IMR-90 (cell line): ENCODE data around the gene SLC25A22. TPM values are rescaled to one million over a fixed set of nuclear protein-coding genes. Genes with fewer than 3 reads are reported as not detected.

Experiments
- ATAC-seq: fragments of 200-7000 bp; cut with Tn5 transposase; 2 replicates; pipeline ENCODE4 v1.9.1; 2020; ENCODE audit warnings: low read depth, mild to moderate bottlenecking, moderate library complexity
- BruUV-seq: library from RNA; stranded (reverse); fragments of 400-500 nt; replicated peaks from 2 replicates; lab custom pipeline; 2021; lab: Mats Ljungman, UMichigan
- CTCF ChIA-PET: fragments of 300-600 bp; formaldehyde crosslinking; extraction: SDS; loops from one replicate; lab custom pipeline; 2021; ENCODE audit warnings: antibody characterized with exemption; lab: Yijun Ruan, JAX
- POLR2A ChIA-PET: fragments of 300-600 bp; sonication (Branson Sonifier 250); formaldehyde crosslinking; loops from one replicate; lab custom pipeline; 2022; ENCODE audit warnings: antibody characterized with exemption; ENCODE audit not compliant: unreplicated experiment; lab: Charles Lee
- DNase-seq: peaks from one replicate; pipeline ENCODE4 v3.0.0; 2013
- H2AFZ ChIP-seq: replicated peaks from 2 replicates; pipeline ENCODE3; 2013; ENCODE audit warnings: low read length, mild to moderate bottlenecking; ENCODE audit not compliant: poor library complexity
- H2AK5ac ChIP-seq: 2 replicates; pipeline ENCODE4 v1.6.1; 2013; ENCODE audit warnings: low read depth, low read length, inconsistent platforms
- H2AK9ac ChIP-seq: replicated peaks from 2 replicates; pipeline ENCODE3; 2013; ENCODE audit warnings: mild to moderate bottlenecking, low read depth, low read length, moderate library complexity; ENCODE audit not compliant: poor library complexity
- H2BK120ac ChIP-seq: 2 replicates; pipeline ENCODE4 v1.6.1; 2013; ENCODE audit warnings: low read depth, low read length, inconsistent platforms
- H2BK15ac ChIP-seq: 3 replicates; pipeline ENCODE4 v1.6.1; 2013; ENCODE audit warnings: low read depth, low read length, inconsistent platforms
- H2BK20ac ChIP-seq: 2 replicates; pipeline ENCODE4 v1.6.1; 2013; ENCODE audit warnings: low read depth, mild to moderate bottlenecking, inconsistent platforms, low read length, moderate library complexity
- H2BK5ac ChIP-seq: 2 replicates; pipeline ENCODE4 v1.6.1; 2013; ENCODE audit warnings: mild to moderate bottlenecking, low read depth, low read length, inconsistent platforms; ENCODE audit not compliant: poor library complexity, severe bottlenecking
- H3K14ac ChIP-seq: replicated peaks from 2 replicates; pipeline ENCODE4 v1.6.1; 2013; ENCODE audit warnings: low read depth, low read length, inconsistent platforms
- H3K18ac ChIP-seq: 2 replicates; pipeline ENCODE4 v1.6.1; 2013; ENCODE audit warnings: low read depth, low read length, control low read depth
- H3K23ac ChIP-seq: 2 replicates; pipeline ENCODE4 v1.6.1; 2013; ENCODE audit warnings: low read depth, low read length, inconsistent platforms
- H3K27ac ChIP-seq: 2 replicates; pipeline ENCODE4 v1.5.1; 2013; ENCODE audit warnings: mild to moderate bottlenecking, control low read depth, low read length; ENCODE audit not compliant: insufficient read depth
- H3K27me3 ChIP-seq: 2 replicates; pipeline ENCODE4 v1.6.1; 2013; ENCODE audit warnings: low read length; ENCODE audit not compliant: control insufficient read depth, insufficient read depth
- H3K36me3 ChIP-seq: 2 replicates; pipeline ENCODE4 v1.6.1; 2013; ENCODE audit warnings: low read length, mixed read lengths; ENCODE audit not compliant: control insufficient read depth, insufficient read depth
- H3K4ac ChIP-seq: 2 replicates; pipeline ENCODE4 v1.6.1; 2013; ENCODE audit warnings: low read depth, low read length, inconsistent platforms
- H3K4me1 ChIP-seq: 2 replicates; pipeline ENCODE4 v1.6.1; 2013; ENCODE audit warnings: low read length, mixed read lengths; ENCODE audit not compliant: control insufficient read depth, insufficient read depth
- H3K4me2 ChIP-seq: 2 replicates; pipeline ENCODE4 v1.6.1; 2013; ENCODE audit warnings: low read depth, mild to moderate bottlenecking, control low read depth, low read length, moderate library complexity
- H3K4me3 ChIP-seq: 2 replicates; pipeline ENCODE4 v1.5.1; 2013; ENCODE audit warnings: low read depth, mild to moderate bottlenecking, control low read depth, low read length, moderate library complexity; ENCODE audit not compliant: insufficient read depth
- H3K56ac ChIP-seq: 2 replicates; pipeline ENCODE4 v1.6.1; 2013; ENCODE audit warnings: low read length, inconsistent platforms; ENCODE audit not compliant: insufficient read depth; ENCODE audit errors: extremely low read depth
- H3K79me1 ChIP-seq, 2 experiments: 2 replicates each; pipeline ENCODE4 v1.6.1; 2013; ENCODE audit warnings: low read length in 2 of 2, inconsistent platforms in 1 of 2, low read depth in 1 of 2
- H3K9ac ChIP-seq: 2 replicates; pipeline ENCODE4 v1.6.1; 2013; ENCODE audit warnings: low read depth, low read length, control low read depth
- H3K9me1 ChIP-seq: 2 replicates; pipeline ENCODE4 v1.6.1; 2013; ENCODE audit warnings: low read length, inconsistent platforms; ENCODE audit not compliant: insufficient read depth
- H3K9me3 ChIP-seq: 2 replicates; pipeline ENCODE4 v1.6.1; 2013; ENCODE audit warnings: low read length; ENCODE audit not compliant: control insufficient read depth, insufficient read depth
- H4K20me1 ChIP-seq: 2 replicates; pipeline ENCODE4 v1.6.1; 2013; ENCODE audit warnings: low read length, inconsistent platforms; ENCODE audit not compliant: insufficient read depth
- H4K5ac ChIP-seq: 2 replicates; pipeline ENCODE4 v1.6.1; 2013; ENCODE audit warnings: mild to moderate bottlenecking, low read depth, low read length, control low read depth
- H4K8ac ChIP-seq, 2 experiments: 2 replicates each; pipeline ENCODE4 v1.6.1; 2013; ENCODE audit warnings: low read depth in 2 of 2, low read length in 2 of 2, control low read depth in 1 of 2, inconsistent platforms in 1 of 2
- H4K91ac ChIP-seq: 2 replicates; pipeline ENCODE4 v1.6.1; 2013; ENCODE audit warnings: low read depth, low read length, inconsistent platforms; ENCODE audit not compliant: insufficient read depth
- BHLHE40 ChIP-seq: fragments of 150-350 bp; IDR thresholded peaks from 2 replicates; pipeline ENCODE4 v1.6.1; 2016; ENCODE audit warnings: mild to moderate bottlenecking, low read depth, low read length
- FOS ChIP-seq: fragments of 150-350 bp; IDR thresholded peaks from 2 replicates; pipeline ENCODE4 v1.6.1; 2016; ENCODE audit warnings: low read depth, low read length
- MAFK ChIP-seq: IDR thresholded peaks from 2 replicates; pipeline ENCODE4 v1.6.1; 2012; ENCODE audit warnings: low read depth, low read length, improper control_type of control experiment
- MAZ ChIP-seq: IDR thresholded peaks from 2 replicates; pipeline ENCODE4 v1.6.1; 2012; ENCODE audit warnings: low read depth, mild to moderate bottlenecking, low read length, improper control_type of control experiment, moderate library complexity, borderline replicate concordance
- MXI1 ChIP-seq: IDR thresholded peaks from 2 replicates; pipeline ENCODE4 v1.6.1; 2012; ENCODE audit warnings: low read depth, mild to moderate bottlenecking, low read length, moderate library complexity, borderline replicate concordance
- NFE2L2 ChIP-seq: fragments of 150-350 bp; IDR thresholded peaks from 2 replicates; pipeline ENCODE4 v1.6.1; 2016; ENCODE audit warnings: low read depth, mild to moderate bottlenecking, low read length
- RAD21 ChIP-seq: IDR thresholded peaks from 2 replicates; pipeline ENCODE4 v1.6.1; 2012; ENCODE audit warnings: low read length, improper control_type of control experiment
- WGBS, 2 experiments: methylation state at CpG; one replicate each; pipeline versions ENCODE4 v1.1.5 to v1.1.7; 2013; ENCODE audit warnings: missing lambda C conversion rate in 2 of 2; ENCODE audit not compliant: insufficient read length in 1 of 2; ENCODE audit errors: extremely low coverage in 2 of 2; 5-methylcytosine and 5-hydroxymethylcytosine counted together
- dilution Hi-C: fragments of 300-500 bp; cut with HindIII; formaldehyde crosslinking; loops from one replicate; pipeline ENCODE4 v1.14.3; 2018; ENCODE audit warnings: low sequenced_read_pairs; ENCODE audit not compliant: unreplicated experiment
- in situ Hi-C: fragments of 300-500 bp; cut with MboI; formaldehyde crosslinking; loops from 3 replicates; pipeline ENCODE4 v1.14.3; 2019; ENCODE audit warnings: low sequenced_read_pairs, inconsistent platforms, mixed read lengths
- intact Hi-C: fragments of 100-400 bp; cut with micrococcal nuclease; formaldehyde crosslinking; loops from 2 replicates; pipeline ENCODE4 v1.10.0; 2022
- polyA plus RNA-seq, 3 experiments: library from polyadenylated mRNA; depleted of rRNA; stranded (reverse); fragments of >200 nt; gene quantifications; 2 replicates each; pipeline ENCODE4 v1.2.3, GENCODE V29; 2012; ENCODE audit warnings: low replicate concordance in 1 of 3
- total RNA-seq: library from RNA; depleted of rRNA; stranded (reverse); fragments of >200 nt; gene quantifications from 2 replicates; pipeline ENCODE4 v1.2.3, GENCODE V29; 2012
- TF ChIP-seq, protein P1 (sequence below): fragments of 150-350 bp; IDR thresholded peaks from 2 replicates; pipeline ENCODE4 v1.6.1; 2016; ENCODE audit warnings: low read depth, mild to moderate bottlenecking, low read length, moderate library complexity, borderline replicate concordance
- TF ChIP-seq, protein P2 (sequence below): fragments of 150-350 bp; IDR thresholded peaks from 2 replicates; pipeline ENCODE4 v1.6.1; 2017; ENCODE audit warnings: mild to moderate bottlenecking, antibody characterized with exemption, low read length, low read depth

Gene SLC25A22
- total and polyA plus RNA-seq, 2 of the 4 experiments (the other 2 are of a cell fraction): 8.2 to 41.3 TPM

DNA sequence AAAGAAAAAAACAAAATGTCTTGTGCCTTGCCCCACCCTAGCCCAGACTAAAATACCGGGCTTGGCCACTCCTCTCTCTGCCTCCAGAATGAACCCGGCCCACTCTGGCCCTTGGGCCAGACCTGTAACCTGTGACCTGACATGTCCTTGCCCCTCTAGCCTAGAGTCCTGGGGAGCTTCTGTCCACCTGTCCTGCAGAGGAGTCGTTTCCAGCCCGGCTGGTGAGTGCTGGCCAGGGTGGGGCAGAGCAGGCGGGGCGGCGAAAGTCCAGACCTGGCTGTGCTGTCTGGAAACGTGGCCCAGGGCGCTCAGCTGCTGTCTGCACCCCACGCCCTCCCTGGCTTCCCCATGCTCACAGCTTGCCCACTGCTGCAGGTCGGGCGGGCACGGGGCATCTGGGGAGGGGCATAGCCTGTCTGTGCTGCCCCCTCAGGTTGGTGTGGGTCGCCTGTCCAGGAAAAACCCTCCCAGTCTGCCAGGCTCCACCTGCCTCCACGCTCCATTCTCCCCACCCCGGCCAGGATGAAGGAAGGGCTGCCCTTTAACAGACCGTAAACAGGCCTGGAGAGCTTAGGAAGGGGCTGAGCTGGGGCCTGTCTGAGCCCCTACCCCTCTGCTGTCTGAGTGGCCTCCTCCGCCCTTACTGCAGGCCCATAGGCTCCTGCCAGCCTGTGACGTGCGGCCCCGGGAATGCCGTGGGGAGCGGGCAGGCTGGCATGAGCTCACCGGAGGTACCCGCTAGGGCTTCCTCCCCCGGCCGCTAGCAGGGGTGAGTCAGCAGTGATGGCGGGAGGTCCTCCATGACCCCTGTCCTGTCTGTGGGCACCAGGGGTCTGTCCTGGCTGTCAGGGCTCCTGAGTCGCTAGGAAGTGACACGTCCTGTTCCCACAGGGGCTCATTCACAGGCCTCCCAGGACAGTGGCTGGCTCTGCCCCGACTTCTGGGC lies 36.6 kb upstream of the SLC25A22 start:
- H3K14ac ChIP-seq: peak overlapping the region; percentile 19; the same call in 1 of the 2 replicates
- no peak for TF ChIP-seq MXI1
- TF ChIP-seq, protein P1, sequence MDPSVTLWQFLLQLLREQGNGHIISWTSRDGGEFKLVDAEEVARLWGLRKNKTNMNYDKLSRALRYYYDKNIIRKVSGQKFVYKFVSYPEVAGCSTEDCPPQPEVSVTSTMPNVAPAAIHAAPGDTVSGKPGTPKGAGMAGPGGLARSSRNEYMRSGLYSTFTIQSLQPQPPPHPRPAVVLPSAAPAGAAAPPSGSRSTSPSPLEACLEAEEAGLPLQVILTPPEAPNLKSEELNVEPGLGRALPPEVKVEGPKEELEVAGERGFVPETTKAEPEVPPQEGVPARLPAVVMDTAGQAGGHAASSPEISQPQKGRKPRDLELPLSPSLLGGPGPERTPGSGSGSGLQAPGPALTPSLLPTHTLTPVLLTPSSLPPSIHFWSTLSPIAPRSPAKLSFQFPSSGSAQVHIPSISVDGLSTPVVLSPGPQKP: no peak
- TF ChIP-seq, protein P2, sequence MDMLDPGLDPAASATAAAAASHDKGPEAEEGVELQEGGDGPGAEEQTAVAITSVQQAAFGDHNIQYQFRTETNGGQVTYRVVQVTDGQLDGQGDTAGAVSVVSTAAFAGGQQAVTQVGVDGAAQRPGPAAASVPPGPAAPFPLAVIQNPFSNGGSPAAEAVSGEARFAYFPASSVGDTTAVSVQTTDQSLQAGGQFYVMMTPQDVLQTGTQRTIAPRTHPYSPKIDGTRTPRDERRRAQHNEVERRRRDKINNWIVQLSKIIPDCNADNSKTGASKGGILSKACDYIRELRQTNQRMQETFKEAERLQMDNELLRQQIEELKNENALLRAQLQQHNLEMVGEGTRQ: no peak
- TF ChIP-seq NFE2L2: peak; percentile 55; the same call in 1 of the 2 replicates
- no peak for TF ChIP-seq MAFK
- TF ChIP-seq BHLHE40: peak; percentile 41; the same call in 1 of the 2 replicates
- peak; percentile 79; the same call in 1 of the 2 replicates for TF ChIP-seq MAZ
- TF ChIP-seq FOS: peak; percentile 81
- no peak for TF ChIP-seq RAD21
- peak overlapping the region; percentile 10 for H2AK9ac ChIP-seq
- H4K5ac ChIP-seq: peak overlapping the region; percentile 67; the same call in 1 of the 2 replicates
- H3K4ac ChIP-seq: peak overlapping the region; percentile 90
- peak overlapping the region; percentile 2; the same call in 1 of the 2 replicates for H3K23ac ChIP-seq
- ChIA-PET POLR2A (interaction anchor here (0.6 to 1.9 kb wide), 5 partner anchors 8 to 16 kb away, joined by 3 to 6 read pairs (median 4); partner anchors contain the start of genes PNPLA2 and TSPAN4), CTCF (interaction anchor here (0.8 kb wide), 2 partner anchors 8 to 37 kb away, joined by 3 read pairs; partner anchors contain the start of gene TSPAN4)
- H3K79me1 ChIP-seq: peaks cover 19 to 65% of the 10 kb centered on the region in 2 experiments
- H3K36me3 ChIP-seq: peaks cover 35% of the 10 kb centered on the region
- peak overlapping the region; percentile 2 for H4K91ac ChIP-seq
- H3K9me3 ChIP-seq: no peaks in the 10 kb centered on the region
- peak overlapping the region; percentile 16 for H3K4me3 ChIP-seq
- peak overlapping the region in 1 of 2 experiments; percentile 65; a peak in 2 of 4 replicates for H4K8ac ChIP-seq
- peaks cover 21% of the 10 kb centered on the region for H3K9me1 ChIP-seq
- peaks cover 71% of the 10 kb centered on the region for H4K20me1 ChIP-seq
- no peak overlapping the region for H2AFZ ChIP-seq
- no peaks in the 10 kb centered on the region for H3K27me3 ChIP-seq
- H3K9ac ChIP-seq: peak overlapping the region; percentile 31; the same call in 1 of the 2 replicates
- WGBS, 2 experiments: 68% methylated on average over 10 of the region's 31 CpGs; no CpG with 5 or more reads in 1 of the 2 experiments
- H2BK15ac ChIP-seq: no peak overlapping the region
- H2AK5ac ChIP-seq: peak overlapping the region; percentile 88
- peak overlapping the region; percentile 37; the same call in 1 of the 2 replicates for H2BK120ac ChIP-seq
- H3K4me1 ChIP-seq: peaks cover 34% of the 10 kb centered on the region
- ATAC-seq (peak; percentile 27), DNase-seq (peak; percentile 69)
- H3K4me2 ChIP-seq: peak overlapping the region; percentile 83
- peak overlapping the region; percentile 80 for H3K27ac ChIP-seq
- peak overlapping the region; percentile 25; the same call in 1 of the 2 replicates for H2BK20ac ChIP-seq
- no peak overlapping the region for H3K56ac ChIP-seq
- peak overlapping the region; percentile 93 for H2BK5ac ChIP-seq
- no TSS peak for BruUV-seq
- intact Hi-C loops: no loop called here
- dilution Hi-C loops: no loop called here
- H3K18ac ChIP-seq: no peak overlapping the region; the same call in 1 of the 2 replicates
- in situ Hi-C loops: no loop called here
